ENCODE results near the gene SCAF11.

The SCAF11 gene

DNA sequence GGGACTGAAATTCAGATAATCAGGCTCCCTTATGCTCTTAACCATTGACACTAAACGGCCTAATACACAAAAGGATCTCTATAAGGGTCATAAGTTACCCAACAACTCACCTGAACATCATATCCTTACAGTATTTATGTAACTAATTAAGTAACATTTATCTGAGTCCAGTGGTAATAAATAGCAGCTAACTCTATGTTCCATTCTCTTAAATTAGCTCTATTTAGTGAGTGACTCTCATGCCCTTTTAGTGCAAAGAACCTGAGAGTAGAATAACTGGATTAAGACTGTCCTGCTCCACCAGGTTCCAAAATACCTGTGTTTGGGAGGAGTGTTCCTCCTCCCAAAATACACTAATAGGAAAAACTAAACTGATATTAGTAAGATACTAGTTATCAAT lies 9.8 kb downstream of the SCAF11 start:
- Histone ChIP-seq H3K27ac (ENCODE audit: low read length) (no peak overlapping the region), H3K36me3 (ENCODE audit: control insufficient read depth in 2 of 2, insufficient read depth in 2 of 2, low read length in 2 of 2) (no peaks in the 10 kb centered on the region), H3K4me3 (ENCODE audit: low read length in 2 of 2) (no peak overlapping the region), H3K9ac (ENCODE audit: low read length in 2 of 2) (no peak overlapping the region), H3K27me3 (ENCODE audit: control insufficient read depth in 1 of 2, insufficient read depth in 2 of 2, low read length in 2 of 2) (no peaks in the 10 kb centered on the region), H3K4me1 (ENCODE audit: control insufficient read depth, insufficient read depth, low read length) (no peaks in the 10 kb centered on the region), H3K9me3 (ENCODE audit: control insufficient read depth in 2 of 2, low read length in 2 of 2) (no peaks in the 10 kb centered on the region)

DNA sequence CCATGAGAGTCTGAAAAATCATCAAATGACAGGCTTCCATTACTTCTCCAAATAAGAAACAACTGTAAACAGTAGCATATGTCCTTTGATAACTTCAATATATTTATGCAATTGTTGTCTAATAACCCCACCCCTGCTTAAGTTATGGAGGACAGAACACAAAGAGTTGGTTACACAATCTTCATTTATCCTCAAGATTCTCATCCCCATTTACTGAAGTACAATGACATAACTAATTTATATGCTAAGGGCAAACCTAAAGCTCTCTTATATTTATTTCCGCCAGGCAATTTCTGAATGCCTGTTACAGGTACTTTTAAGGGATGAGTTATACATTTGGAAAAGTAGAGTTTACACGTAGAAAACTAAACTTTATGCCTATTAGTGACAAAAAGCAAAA lies 12.3 kb downstream of the SCAF11 start:
- H3K27ac ChIP-seq (ENCODE audit: low read length): no peak overlapping the region
- no peak overlapping the region for H3K9ac ChIP-seq (ENCODE audit: low read length in 2 of 2)
- H3K36me3 ChIP-seq (ENCODE audit: control insufficient read depth in 2 of 2, insufficient read depth in 2 of 2, low read length in 2 of 2): no peaks in the 10 kb centered on the region
- no peaks in the 10 kb centered on the region for H3K27me3 ChIP-seq (ENCODE audit: control insufficient read depth in 1 of 2, insufficient read depth in 2 of 2, low read length in 2 of 2)
- no peaks in the 10 kb centered on the region for H3K4me1 ChIP-seq (ENCODE audit: control insufficient read depth, insufficient read depth, low read length)
- no peaks in the 10 kb centered on the region for H3K9me3 ChIP-seq (ENCODE audit: control insufficient read depth in 2 of 2, low read length in 2 of 2)
- no peak overlapping the region for H3K4me3 ChIP-seq (ENCODE audit: low read length in 2 of 2)

DNA sequence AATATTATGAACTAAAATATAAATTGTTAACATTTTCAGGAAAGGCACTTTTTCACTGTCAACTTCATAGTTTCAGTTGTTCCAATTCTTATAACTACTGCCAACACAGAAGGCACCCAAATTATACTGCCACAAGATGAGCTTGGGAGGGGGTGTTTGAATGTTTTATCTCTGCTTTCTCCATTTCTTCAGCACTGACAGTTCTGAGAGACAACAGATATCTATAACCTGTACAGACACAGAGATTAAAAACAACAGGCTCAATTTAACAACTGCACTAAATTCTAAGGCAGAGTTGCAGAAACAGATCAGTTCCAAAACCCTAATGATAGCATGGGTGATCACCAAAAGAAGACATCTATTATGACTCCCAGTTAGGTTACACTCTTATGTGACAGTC lies 12.8 kb downstream of the SCAF11 start:
- Histone ChIP-seq H3K9me3 (ENCODE audit: control insufficient read depth in 2 of 2, low read length in 2 of 2) (no peaks in the 10 kb centered on the region), H3K4me3 (ENCODE audit: low read length in 2 of 2) (no peak overlapping the region), H3K36me3 (ENCODE audit: control insufficient read depth in 2 of 2, insufficient read depth in 2 of 2, low read length in 2 of 2) (no peaks in the 10 kb centered on the region), H3K27ac (ENCODE audit: low read length) (no peak overlapping the region), H3K27me3 (ENCODE audit: control insufficient read depth in 1 of 2, insufficient read depth in 2 of 2, low read length in 2 of 2) (no peaks in the 10 kb centered on the region), H3K4me1 (ENCODE audit: control insufficient read depth, insufficient read depth, low read length) (no peaks in the 10 kb centered on the region), H3K9ac (ENCODE audit: low read length in 2 of 2) (no peak overlapping the region)

DNA sequence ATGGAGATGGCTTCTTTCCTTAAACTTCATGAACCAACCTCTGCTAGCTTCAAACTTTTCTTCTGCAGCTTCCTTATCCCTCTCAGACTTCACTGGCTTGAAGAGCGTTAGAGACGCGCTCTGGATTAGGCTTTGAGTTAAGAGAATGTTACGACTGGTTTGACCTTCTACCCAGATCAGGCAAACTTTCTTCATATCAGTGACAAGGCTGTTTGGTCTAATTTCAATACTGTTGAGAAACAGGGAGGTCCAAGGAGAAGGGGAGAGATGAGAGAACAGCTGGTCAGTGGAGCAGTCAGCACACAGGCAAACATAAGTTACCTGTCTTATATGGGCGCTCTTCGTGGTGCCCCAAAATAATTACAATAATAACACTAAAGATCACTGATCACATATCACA lies 14.9 kb downstream of the SCAF11 start:
- Histone ChIP-seq H3K4me1 (ENCODE audit: control insufficient read depth, insufficient read depth, low read length) (no peaks in the 10 kb centered on the region), H3K4me3 (ENCODE audit: low read length in 2 of 2) (no peak overlapping the region), H3K9ac (ENCODE audit: low read length in 2 of 2) (no peak overlapping the region), H3K36me3 (ENCODE audit: control insufficient read depth in 2 of 2, insufficient read depth in 2 of 2, low read length in 2 of 2) (no peaks in the 10 kb centered on the region), H3K27ac (ENCODE audit: low read length) (no peak overlapping the region), H3K27me3 (ENCODE audit: control insufficient read depth in 1 of 2, insufficient read depth in 2 of 2, low read length in 2 of 2) (no peaks in the 10 kb centered on the region), H3K9me3 (ENCODE audit: control insufficient read depth in 2 of 2, low read length in 2 of 2) (no peaks in the 10 kb centered on the region)

DNA sequence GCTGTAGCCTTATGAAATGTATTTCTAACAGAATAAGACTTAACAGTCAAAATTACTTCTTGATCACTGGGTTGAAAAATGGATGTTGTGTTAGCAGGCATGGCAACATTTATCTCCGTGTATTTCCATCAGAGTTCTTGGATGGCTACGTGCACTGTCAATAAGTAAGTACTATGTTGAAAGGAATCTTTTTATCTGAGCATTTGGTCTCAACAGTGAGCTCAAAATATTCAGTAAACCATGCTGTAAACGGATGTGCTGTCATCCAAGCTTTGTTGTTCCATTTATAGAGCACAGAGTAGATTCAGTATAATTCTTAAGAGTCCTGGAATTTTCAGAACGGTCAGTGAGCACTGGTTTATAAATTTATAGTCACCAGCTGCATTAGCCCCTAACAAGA lies 15.5 kb downstream of the SCAF11 start:
- Histone ChIP-seq H3K4me1 (ENCODE audit: control insufficient read depth, insufficient read depth, low read length) (no peaks in the 10 kb centered on the region), H3K27me3 (ENCODE audit: control insufficient read depth in 1 of 2, insufficient read depth in 2 of 2, low read length in 2 of 2) (no peaks in the 10 kb centered on the region), H3K36me3 (ENCODE audit: control insufficient read depth in 2 of 2, insufficient read depth in 2 of 2, low read length in 2 of 2) (no peaks in the 10 kb centered on the region), H3K27ac (ENCODE audit: low read length) (no peak overlapping the region), H3K9ac (ENCODE audit: low read length in 2 of 2) (no peak overlapping the region), H3K4me3 (ENCODE audit: low read length in 2 of 2) (no peak overlapping the region), H3K9me3 (ENCODE audit: control insufficient read depth in 2 of 2, low read length in 2 of 2) (no peaks in the 10 kb centered on the region)

DNA sequence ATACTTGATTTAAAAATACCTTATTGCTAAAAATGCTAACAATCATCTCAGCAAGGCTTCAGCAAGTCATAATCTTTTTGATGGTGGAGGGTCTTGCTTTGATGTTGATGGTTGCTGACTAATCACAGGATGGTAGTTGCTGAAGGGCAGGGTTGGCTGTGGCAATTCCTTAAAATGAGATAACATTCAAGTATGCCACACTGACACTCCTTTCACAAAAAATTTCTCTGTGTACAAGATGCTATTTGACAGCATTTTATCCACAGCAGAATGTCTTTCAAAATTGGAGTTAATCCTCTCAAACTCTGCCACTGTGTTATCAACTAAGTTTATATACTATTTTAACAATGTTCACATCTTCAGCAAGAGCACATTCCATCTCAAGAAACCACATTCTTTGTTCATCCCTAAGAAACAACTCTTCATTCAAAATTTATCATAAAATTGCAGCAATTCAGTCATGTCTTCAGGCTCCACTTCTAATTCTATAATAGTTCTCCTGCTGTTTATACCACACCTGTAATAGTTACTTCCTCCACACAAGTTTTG lies 16.1 kb downstream of the SCAF11 start:
- H3K4me3 ChIP-seq (ENCODE audit: low read length in 2 of 2): no peak overlapping the region
- H3K36me3 ChIP-seq (ENCODE audit: control insufficient read depth in 2 of 2, insufficient read depth in 2 of 2, low read length in 2 of 2): no peaks in the 10 kb centered on the region
- H3K27me3 ChIP-seq (ENCODE audit: control insufficient read depth in 1 of 2, insufficient read depth in 2 of 2, low read length in 2 of 2): no peaks in the 10 kb centered on the region
- no peak overlapping the region for H3K27ac ChIP-seq (ENCODE audit: low read length)
- H3K9me3 ChIP-seq (ENCODE audit: control insufficient read depth in 2 of 2, low read length in 2 of 2): no peaks in the 10 kb centered on the region
- H3K9ac ChIP-seq (ENCODE audit: low read length in 2 of 2): no peak overlapping the region
- no peaks in the 10 kb centered on the region for H3K4me1 ChIP-seq (ENCODE audit: control insufficient read depth, insufficient read depth, low read length)

DNA sequence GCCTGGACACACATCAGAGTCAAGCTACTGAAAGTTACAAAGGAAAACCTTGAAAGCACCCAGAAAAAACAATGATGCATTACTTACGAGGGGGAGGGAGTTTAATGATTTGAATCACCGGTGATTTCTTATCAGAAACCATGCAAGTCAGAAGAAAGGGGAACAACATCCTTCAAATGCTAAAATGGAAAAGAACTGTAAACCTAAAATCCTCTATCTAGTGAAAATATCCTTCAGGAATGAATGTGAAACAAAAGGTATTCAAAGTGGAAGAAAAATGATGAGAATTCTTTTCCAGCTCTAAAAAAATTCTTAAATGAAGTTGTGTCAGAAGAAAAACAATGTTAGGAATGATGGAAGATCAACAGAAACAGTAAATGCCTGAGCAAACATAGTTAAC lies 16.8 kb downstream of the SCAF11 start:
- Histone ChIP-seq H3K9ac (ENCODE audit: low read length in 2 of 2) (no peak overlapping the region), H3K4me1 (ENCODE audit: control insufficient read depth, insufficient read depth, low read length) (peaks cover 5% of the 10 kb centered on the region), H3K27ac (ENCODE audit: low read length) (no peak overlapping the region), H3K9me3 (ENCODE audit: control insufficient read depth in 2 of 2, low read length in 2 of 2) (no peaks in the 10 kb centered on the region), H3K36me3 (ENCODE audit: control insufficient read depth in 2 of 2, insufficient read depth in 2 of 2, low read length in 2 of 2) (no peaks in the 10 kb centered on the region), H3K27me3 (ENCODE audit: control insufficient read depth in 1 of 2, insufficient read depth in 2 of 2, low read length in 2 of 2) (no peaks in the 10 kb centered on the region), H3K4me3 (ENCODE audit: low read length in 2 of 2) (no peak overlapping the region)

DNA sequence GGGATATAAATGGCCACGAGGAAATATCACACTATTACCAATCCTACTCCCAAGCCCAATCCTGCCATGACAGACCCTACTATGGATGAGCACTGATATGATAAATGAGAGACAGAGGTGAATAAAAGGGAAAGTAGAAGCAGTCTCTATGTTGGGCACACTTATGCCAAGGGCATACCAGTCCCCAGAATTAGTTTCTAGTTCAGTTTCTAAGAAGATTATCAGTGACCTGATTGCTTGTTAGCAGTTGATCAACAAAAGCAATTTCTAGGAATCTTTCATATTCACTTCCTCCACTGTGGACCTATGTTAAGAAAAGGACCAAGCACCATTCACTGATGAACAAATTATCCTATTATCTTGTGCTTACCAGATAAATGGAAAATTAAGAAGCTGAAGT lies 20.0 kb downstream of the SCAF11 start:
- no peak overlapping the region for H3K4me3 ChIP-seq (ENCODE audit: low read length in 2 of 2)
- no peak overlapping the region for H3K9ac ChIP-seq (ENCODE audit: low read length in 2 of 2)
- H3K27me3 ChIP-seq (ENCODE audit: control insufficient read depth in 1 of 2, insufficient read depth in 2 of 2, low read length in 2 of 2): no peaks in the 10 kb centered on the region
- H3K4me1 ChIP-seq (ENCODE audit: control insufficient read depth, insufficient read depth, low read length): peaks cover 8% of the 10 kb centered on the region
- H3K27ac ChIP-seq (ENCODE audit: low read length): no peak overlapping the region
- H3K36me3 ChIP-seq (ENCODE audit: control insufficient read depth in 2 of 2, insufficient read depth in 2 of 2, low read length in 2 of 2): no peaks in the 10 kb centered on the region
- no peaks in the 10 kb centered on the region for H3K9me3 ChIP-seq (ENCODE audit: control insufficient read depth in 2 of 2, low read length in 2 of 2)

DNA sequence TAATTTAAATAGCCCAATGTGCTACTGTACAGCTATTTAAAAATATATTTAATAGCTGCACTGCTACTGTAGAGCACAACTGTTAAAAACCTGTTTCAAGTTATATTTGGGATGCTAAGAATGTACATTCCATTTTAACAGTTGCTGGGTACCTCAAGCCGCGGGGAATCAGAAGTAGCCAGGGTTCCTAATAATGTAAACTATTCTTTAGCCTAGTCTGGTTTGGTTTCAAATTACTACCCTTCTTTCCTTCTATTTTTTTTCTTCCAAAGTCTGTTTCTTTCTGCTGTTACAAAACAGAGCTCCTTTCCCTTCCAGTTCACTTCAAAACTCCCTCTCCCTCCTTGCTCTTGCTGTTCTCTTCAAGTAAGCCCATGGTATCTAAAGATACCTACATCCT lies 21.3 kb downstream of the SCAF11 start:
- no peak overlapping the region for H3K9ac ChIP-seq (ENCODE audit: low read length in 2 of 2)
- H3K4me1 ChIP-seq (ENCODE audit: control insufficient read depth, insufficient read depth, low read length): peaks cover 11% of the 10 kb centered on the region
- H3K36me3 ChIP-seq (ENCODE audit: control insufficient read depth in 2 of 2, insufficient read depth in 2 of 2, low read length in 2 of 2): no peaks in the 10 kb centered on the region
- H3K4me3 ChIP-seq (ENCODE audit: low read length in 2 of 2): no peak overlapping the region
- no peaks in the 10 kb centered on the region for H3K27me3 ChIP-seq (ENCODE audit: control insufficient read depth in 1 of 2, insufficient read depth in 2 of 2, low read length in 2 of 2)
- no peaks in the 10 kb centered on the region for H3K9me3 ChIP-seq (ENCODE audit: control insufficient read depth in 2 of 2, low read length in 2 of 2)
- no peak overlapping the region for H3K27ac ChIP-seq (ENCODE audit: low read length)

DNA sequence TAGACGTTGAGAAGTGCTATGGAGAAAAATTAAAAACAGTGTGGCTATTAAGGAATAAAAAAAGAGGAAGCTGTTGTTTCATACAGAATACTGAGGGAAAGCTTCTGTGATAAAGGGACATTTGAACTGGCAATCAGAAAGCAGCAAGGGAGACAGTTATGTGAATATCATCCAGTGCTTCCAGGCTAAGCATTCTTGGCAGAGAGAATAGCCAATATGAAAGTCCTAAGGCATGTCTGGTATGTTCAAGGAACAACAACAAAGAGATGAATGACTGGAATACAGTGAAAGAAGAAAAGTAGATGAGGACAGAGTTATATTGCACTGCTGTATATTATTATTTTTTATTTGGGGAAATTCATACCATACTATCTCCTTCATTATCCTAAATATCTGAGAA lies 23.9 kb downstream of the SCAF11 start:
- H3K27ac ChIP-seq (ENCODE audit: low read length): no peak overlapping the region
- H3K36me3 ChIP-seq (ENCODE audit: control insufficient read depth in 2 of 2, insufficient read depth in 2 of 2, low read length in 2 of 2): peaks cover 0 to 4% of the 10 kb centered on the region in 2 donors
- H3K9me3 ChIP-seq (ENCODE audit: control insufficient read depth in 2 of 2, low read length in 2 of 2): no peaks in the 10 kb centered on the region
- no peaks in the 10 kb centered on the region for H3K27me3 ChIP-seq (ENCODE audit: control insufficient read depth in 1 of 2, insufficient read depth in 2 of 2, low read length in 2 of 2)
- H3K9ac ChIP-seq (ENCODE audit: low read length in 2 of 2): peak overlapping the region in 1 of 2 donors; percentile 18
- H3K4me1 ChIP-seq (ENCODE audit: control insufficient read depth, insufficient read depth, low read length): peaks cover 11% of the 10 kb centered on the region
- no peak overlapping the region for H3K4me3 ChIP-seq (ENCODE audit: low read length in 2 of 2)

DNA sequence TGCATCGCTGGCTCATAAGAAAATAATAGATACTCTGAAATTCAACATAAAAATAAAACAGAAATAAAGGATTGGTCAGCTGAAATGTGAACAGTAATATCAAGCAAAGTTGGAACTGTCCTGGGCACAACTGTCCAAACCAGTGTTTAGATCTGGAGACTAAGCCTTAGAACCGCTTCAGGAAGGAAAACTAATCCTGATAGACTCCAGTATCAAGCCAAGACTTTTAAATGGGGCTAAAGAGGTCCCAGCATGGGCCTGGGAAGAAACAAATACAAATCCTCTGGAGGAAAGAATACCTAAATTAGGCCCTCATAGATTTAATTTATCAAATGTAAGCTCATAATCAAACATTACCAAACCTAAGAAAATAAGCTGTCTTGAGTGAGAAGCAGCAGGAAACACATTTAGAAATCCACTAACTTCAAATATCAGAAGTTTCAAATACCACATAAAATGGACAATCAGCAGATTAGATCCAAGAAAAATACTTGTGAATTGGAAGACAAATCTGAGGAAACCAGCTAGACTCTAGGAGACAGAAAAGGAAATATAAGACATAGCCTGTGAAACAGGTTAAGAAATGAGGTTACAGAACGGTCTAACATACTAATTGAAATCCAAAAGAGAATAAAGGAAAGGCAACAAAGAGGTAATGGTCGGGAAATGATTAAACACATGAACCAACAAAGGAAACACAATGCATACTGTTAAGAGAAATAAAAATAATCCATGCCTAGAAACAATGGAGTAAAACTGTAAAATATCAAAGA lies 27.6 kb downstream of the SCAF11 start:
- no peaks in the 10 kb centered on the region for H3K27me3 ChIP-seq (ENCODE audit: control insufficient read depth in 1 of 2, insufficient read depth in 2 of 2, low read length in 2 of 2)
- no peak overlapping the region for H3K4me3 ChIP-seq (ENCODE audit: low read length in 2 of 2)
- H3K9ac ChIP-seq (ENCODE audit: low read length in 2 of 2): no peak overlapping the region
- H3K36me3 ChIP-seq (ENCODE audit: control insufficient read depth in 2 of 2, insufficient read depth in 2 of 2, low read length in 2 of 2): peaks cover 0 to 4% of the 10 kb centered on the region in 2 donors
- H3K27ac ChIP-seq (ENCODE audit: low read length): no peak overlapping the region
- no peaks in the 10 kb centered on the region for H3K9me3 ChIP-seq (ENCODE audit: control insufficient read depth in 2 of 2, low read length in 2 of 2)
- peaks cover 4% of the 10 kb centered on the region for H3K4me1 ChIP-seq (ENCODE audit: control insufficient read depth, insufficient read depth, low read length)

Data from stomach smooth muscle (tissue), 2 donors.